Endothelial cell of hepatic sinusoid (primary cell): Measurements from ENCODE around the gene ARHGEF16.

Source experiments
- in situ Hi-C: cut with HindIII; loops from 2 replicates; pipeline ENCODE4 v1.10.0; 2017; ENCODE audit warnings: low sequenced_read_pairs

ARHGEF16 gene

DNA sequence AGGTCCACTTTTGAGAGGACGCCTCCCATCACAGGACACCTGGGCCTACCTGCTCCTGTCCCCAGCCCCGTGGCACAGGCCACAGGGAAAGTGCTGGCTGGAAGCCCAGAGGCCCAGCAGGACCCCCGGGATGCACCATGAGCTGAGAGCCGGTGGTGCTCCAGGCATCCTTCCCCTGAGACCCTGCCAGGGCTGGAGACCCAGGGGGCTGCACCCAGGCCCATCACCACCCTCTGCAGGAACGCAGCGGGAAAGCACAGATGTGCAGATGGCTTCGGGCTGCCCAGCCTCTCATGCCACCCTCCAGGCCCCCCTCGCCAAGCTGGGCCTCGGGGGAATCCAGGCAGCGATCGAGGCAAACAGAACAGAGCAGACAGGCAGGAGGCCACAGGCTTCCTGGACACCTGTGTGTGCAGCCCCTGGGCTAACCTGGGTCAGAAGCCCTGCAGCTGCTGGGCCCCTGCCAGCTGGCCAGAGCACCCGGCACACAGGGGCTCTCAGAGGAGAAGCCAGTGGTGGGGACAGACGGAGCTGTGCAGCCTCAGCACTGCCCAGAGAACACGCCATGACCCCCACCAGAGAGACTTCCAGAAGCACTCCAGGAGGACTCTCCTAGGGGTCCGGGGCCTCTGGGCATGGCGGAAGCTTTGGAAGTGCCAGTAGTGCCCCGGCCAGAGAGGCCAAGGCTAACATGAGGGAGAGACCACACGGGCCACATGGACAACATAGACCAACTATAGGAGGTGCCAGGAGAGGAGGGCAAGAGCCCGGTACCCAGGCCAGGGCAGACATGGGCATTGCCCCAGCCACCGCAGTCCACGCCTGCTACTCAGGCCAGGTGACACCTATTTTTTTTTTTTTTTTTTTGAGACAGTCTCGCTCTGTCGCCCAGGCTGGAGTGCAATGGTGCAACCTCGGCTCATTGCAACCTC lies 71.4 kb downstream of the ARHGEF16 start:
- in situ Hi-C loops, result no loop called here

DNA sequence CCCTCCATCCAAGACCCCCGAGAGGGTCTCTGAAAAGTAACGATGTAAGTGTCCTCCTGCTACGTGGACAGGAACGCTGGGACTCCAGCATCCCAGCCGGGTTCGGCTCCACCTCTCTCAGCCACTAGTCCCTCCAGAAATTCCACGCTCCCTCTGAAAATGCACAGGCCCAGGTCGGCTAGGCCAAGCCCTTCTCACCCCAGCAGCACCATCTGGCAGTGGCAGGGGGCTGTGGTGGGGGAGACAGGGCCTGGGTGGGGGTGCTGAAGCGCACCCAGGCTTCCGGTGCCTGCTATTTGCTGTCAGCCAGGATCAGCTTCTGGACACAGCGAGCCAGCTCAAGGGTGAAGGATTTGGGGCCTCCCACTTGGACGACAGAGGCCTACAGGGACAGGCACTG lies 73.3 kb downstream of the ARHGEF16 start:
- in situ Hi-C loops, result no loop called here

DNA sequence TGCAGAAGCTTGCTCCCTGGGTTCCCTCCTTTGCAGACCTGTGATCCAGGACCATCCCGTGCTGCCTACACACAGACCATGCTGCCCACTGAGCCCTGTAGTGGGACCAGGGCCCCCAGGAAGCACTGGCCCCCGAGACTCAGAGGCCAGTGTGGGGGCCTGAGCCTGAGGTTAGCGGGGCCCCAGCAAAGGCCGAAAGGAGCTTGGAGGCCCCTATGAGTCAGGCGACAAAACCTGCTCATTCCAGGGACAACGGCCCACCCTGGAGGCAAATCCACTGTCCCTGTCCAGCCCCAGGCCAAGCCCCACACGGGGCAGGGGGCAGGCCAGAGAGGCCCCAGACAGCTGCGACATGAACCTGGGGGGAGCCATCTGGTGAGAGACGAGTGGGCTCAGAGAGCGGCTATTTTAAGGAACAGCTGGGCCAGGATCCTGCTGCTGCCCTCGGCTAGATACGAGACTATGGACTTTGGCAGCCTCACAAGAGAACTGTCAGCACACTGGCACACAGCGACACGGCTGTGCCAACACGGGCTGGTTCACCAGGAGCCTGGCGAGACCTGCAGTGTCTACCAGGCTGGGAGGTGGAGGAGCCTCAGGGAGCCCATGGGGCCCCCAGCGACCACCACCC lies 74.7 kb downstream of the ARHGEF16 start:
- in situ Hi-C loops, result no loop called here

DNA sequence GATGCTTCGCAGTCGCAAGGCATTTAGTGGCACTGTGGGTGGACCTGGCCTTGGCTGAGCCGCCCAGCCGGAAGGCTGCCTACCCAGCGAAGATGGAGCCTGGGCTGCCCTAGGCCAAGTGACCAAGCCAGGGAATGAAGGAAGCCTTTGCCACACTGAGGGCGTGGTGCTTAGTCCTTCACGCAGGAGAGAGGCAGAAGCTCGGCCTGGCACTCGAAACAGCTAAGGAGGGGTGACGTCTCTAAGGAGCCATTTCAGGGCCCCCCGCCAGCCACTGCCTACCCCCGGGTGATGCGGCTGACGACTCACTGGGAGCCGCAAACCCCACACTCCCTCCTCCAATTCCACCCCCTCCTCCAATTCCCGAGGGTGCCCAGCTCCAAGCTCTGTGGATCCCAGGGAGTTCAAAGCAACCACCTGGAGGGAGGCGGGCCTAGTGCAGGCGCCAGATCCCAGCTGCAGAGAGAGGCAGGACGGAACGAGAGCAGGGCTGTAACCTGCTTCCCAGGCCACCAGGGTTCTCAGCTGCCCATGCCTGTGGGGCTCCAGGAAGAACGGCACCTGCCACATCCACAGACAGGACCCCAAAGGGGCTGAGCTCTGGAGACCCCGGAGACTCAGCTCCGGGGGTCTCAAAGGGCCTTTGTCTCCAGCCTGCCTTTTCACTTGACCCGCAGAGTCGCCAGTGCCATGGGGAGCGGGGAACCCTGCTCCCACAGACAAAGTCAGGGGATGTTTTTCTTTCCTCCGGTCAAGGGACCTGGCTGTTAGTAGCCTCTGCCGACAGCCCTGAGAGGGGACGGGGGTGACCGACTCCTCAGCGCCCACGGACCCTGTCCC lies 75.8 kb downstream of the ARHGEF16 start:
- in situ Hi-C loops, result no loop called here
